Gastrocnemius medialis (tissue), 4 donors: ENCODE measurements around the gene TH. TPM values are rescaled to one million over a fixed set of nuclear protein-coding genes. Genes with fewer than 3 reads are reported as not detected.

ENCODE experiments used
- ATAC-seq, 2 donors: fragments of 150-250 bp; one replicate each; pipeline ENCODE4 v1.9.1; 2016
- DNase-seq, 2 donors: peaks; one replicate each; pipeline ENCODE4 v3.0.0-alpha.2; 2019
- H3K27ac ChIP-seq, 4 donors: fragments of 200-600 bp; sonication (generic); 1 replicate in 1 of 4; 2 replicates in 3 of 4; pipeline ENCODE4 v1.5.1; 2016 to 2018; ENCODE audit warnings: mild to moderate bottlenecking in 2 of 4, moderate library complexity in 1 of 4
- H3K27me3 ChIP-seq, 3 donors: fragments of 200-600 bp; sonication (generic) in 2 of 3; 1 replicate in 1 of 3; 2 replicates in 2 of 3; pipeline versions ENCODE4 v1.5.1 to v1.6.0; 2016 to 2019; ENCODE audit warnings: mild to moderate bottlenecking in 1 of 3, moderate library complexity in 1 of 3
- H3K36me3 ChIP-seq, 2 donors: fragments of 200-600 bp; sonication (generic) in 1 of 2; one replicate each; pipeline ENCODE4 v1.5.1; 2017 to 2018
- H3K4me1 ChIP-seq, 2 donors: fragments of 200-600 bp; sonication (generic) in 1 of 2; one replicate each; pipeline ENCODE4 v1.5.1; 2016 to 2017; ENCODE audit warnings: mild to moderate bottlenecking in 2 of 2
- H3K4me3 ChIP-seq, 4 donors: fragments of 200-600 bp; sonication (generic) in 3 of 4; 1 replicate in 1 of 4; 2 replicates in 3 of 4; pipeline ENCODE4 v1.5.1; 2016 to 2019; ENCODE audit warnings: mild to moderate bottlenecking in 2 of 4
- H3K9me3 ChIP-seq, 3 donors: fragments of 200-600 bp; sonication (generic) in 2 of 3; 1 replicate in 1 of 3; 2 replicates in 2 of 3; pipeline ENCODE4 v1.5.1; 2016 to 2019
- CTCF ChIP-seq, 5 experiments: fragments of 450-650 bp in 3 of 5; fragments of 200-600 bp in 2 of 5; sonication (generic) in 2 of 5; IDR thresholded peaks in 4 of 5; conservative IDR thresholded peaks in 1 of 5; 1 replicate in 4 of 5; 2 replicates in 1 of 5; pipeline ENCODE4 v1.5.1; 2016 to 2019; ENCODE audit warnings: antibody characterized with exemption in 5 of 5, mild to moderate bottlenecking in 3 of 5, moderate library complexity in 3 of 5
- POLR2A ChIP-seq, 2 donors: fragments of 450-650 bp; IDR thresholded peaks; one replicate each; pipeline ENCODE4 v1.6.1; 2017; ENCODE audit warnings: antibody characterized with exemption in 2 of 2, mild to moderate bottlenecking in 2 of 2, moderate library complexity in 2 of 2
- in situ Hi-C, 4 donors: fragments of 200-750 bp; cut with MboI; loops; one replicate each; pipeline versions ENCODE4 v1.15.0 to v1.8.0; 2017; ENCODE audit warnings: low sequenced_read_pairs in 4 of 4
- intact Hi-C: fragments of 100-400 bp; cut with DNase I; formaldehyde crosslinking; loops from one replicate; pipeline ENCODE4 v1.15.1; 2023; ENCODE audit warnings: low total_unique reads
- total RNA-seq, 4 donors: library from RNA; depleted of rRNA; stranded (reverse); fragments of >200 nt; gene quantifications; one replicate each; pipeline versions ENCODE4 v1.1.0 to v1.2.3, GENCODE V29; 2016

The TH gene
- total RNA-seq, 4 donors from 2014 or later = not detected

- no peaks in the 10 kb centered on the region for H3K9me3 ChIP-seq
- DNase-seq = no peak
- peaks cover 0 to 9% of the 10 kb centered on the region in 2 donors for H3K4me1 ChIP-seq
- in situ Hi-C loops (loop anchor here in 1 of 4 donors (25.0 kb wide), 1 partner anchor 98 kb away; no protein-coding TSS in a partner anchor), intact Hi-C loops (no loop called here)
- no peak overlapping the region for H3K4me3 ChIP-seq
- H3K36me3 ChIP-seq = no peaks in the 10 kb centered on the region
- H3K27me3 ChIP-seq = peaks cover 37 to 51% (median 44%) of the 10 kb centered on the region in 3 donors
- no peak for ATAC-seq
- no peak overlapping the region for H3K27ac ChIP-seq
- TF ChIP-seq CTCF (IDR thresholded peaks at IDR 0.05 in 4 of 5, conservative IDR thresholded peaks at IDR 0.05 in 1 of 5) = no peak
- no peak for TF ChIP-seq POLR2A (IDR thresholded peaks at IDR 0.05)
These were observed 35.9 kb downstream of the TH start for GRCh38 chr11:2135648-2136201.

DNA sequence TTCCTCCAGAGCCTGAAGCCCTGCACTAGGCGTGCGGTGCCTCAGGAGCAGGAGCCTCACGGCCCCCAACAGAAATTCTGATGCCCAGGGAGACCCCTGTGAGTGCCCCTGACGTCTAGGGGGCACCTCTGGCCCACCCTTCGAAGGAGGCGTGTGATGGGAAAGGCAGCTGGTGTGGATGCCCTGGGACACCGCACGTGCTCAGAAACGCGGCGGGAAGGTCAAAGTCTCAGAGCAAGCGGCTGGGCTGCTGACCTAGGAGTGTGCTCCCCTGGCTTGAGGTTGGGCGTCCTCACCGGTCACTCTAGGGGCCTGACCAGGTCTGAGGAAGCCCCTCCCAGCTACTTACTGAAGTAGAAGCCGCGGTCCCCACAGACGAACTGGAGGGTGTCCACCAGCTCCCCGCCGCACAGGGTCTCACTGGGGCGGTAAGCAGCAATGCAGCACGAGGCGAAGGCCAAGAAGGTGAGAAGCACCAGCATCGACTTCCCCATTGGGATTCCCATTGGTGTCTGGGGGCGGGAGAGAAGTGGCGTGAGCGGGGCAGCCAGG, 36.5 kb downstream of the TH start:
- H3K4me3 ChIP-seq = no peak overlapping the region
- no peak for DNase-seq

GRCh38 chr11:2134022-2135010, 37.3 kb downstream of the TH start:
- in situ Hi-C loops (loop anchor here in 1 of 4 donors (25.0 kb wide), 1 partner anchor 97 kb away; no protein-coding TSS in a partner anchor), intact Hi-C loops (no loop called here)
- Histone ChIP-seq H3K27ac (no peak overlapping the region), H3K36me3 (no peaks in the 10 kb centered on the region), H3K4me3 (no peak overlapping the region), H3K4me1 (peaks cover 0 to 9% of the 10 kb centered on the region in 2 donors), H3K9me3 (no peaks in the 10 kb centered on the region), H3K27me3 (peaks cover 25 to 45% (median 31%) of the 10 kb centered on the region in 3 donors)
- TF ChIP-seq CTCF (IDR thresholded peaks at IDR 0.05 in 4 of 5, conservative IDR thresholded peaks at IDR 0.05 in 1 of 5) (no peak), POLR2A (IDR thresholded peaks at IDR 0.05) (no peak)
- no peak for ATAC-seq
- DNase-seq = no peak

More for the DNA sequence above, 36.5 kb downstream of the TH start:
- TF ChIP-seq CTCF (IDR thresholded peaks at IDR 0.05 in 4 of 5, conservative IDR thresholded peaks at IDR 0.05 in 1 of 5) (no peak), POLR2A (IDR thresholded peaks at IDR 0.05) (no peak)
- ATAC-seq = no peak
- H3K27me3 ChIP-seq = peaks cover 31 to 46% (median 38%) of the 10 kb centered on the region in 3 donors
- in situ Hi-C loops = loop anchor here in 1 of 4 donors (25.0 kb wide), 1 partner anchor 98 kb away; no protein-coding TSS in a partner anchor
- intact Hi-C loops = no loop called here
- H3K36me3 ChIP-seq = no peaks in the 10 kb centered on the region
- H3K4me1 ChIP-seq = peaks cover 0 to 9% of the 10 kb centered on the region in 2 donors
- H3K27ac ChIP-seq = no peak overlapping the region
- H3K9me3 ChIP-seq = no peaks in the 10 kb centered on the region

GRCh38 chr11:2133241-2134021, 38.2 kb downstream of the TH start:
- ATAC-seq (no peak), DNase-seq (no peak)
- no peak overlapping the region for H3K27ac ChIP-seq
- H3K4me3 ChIP-seq = no peak overlapping the region
- no peak for TF ChIP-seq CTCF (IDR thresholded peaks at IDR 0.05 in 4 of 5, conservative IDR thresholded peaks at IDR 0.05 in 1 of 5)
- no peak for TF ChIP-seq POLR2A (IDR thresholded peaks at IDR 0.05)
- peaks cover 0 to 9% of the 10 kb centered on the region in 2 donors for H3K4me1 ChIP-seq
- in situ Hi-C loops (loop anchor here in 1 of 4 donors (25.0 kb wide), 1 partner anchor 96 kb away; no protein-coding TSS in a partner anchor), intact Hi-C loops (no loop called here)
- no peaks in the 10 kb centered on the region for H3K36me3 ChIP-seq
- H3K27me3 ChIP-seq = peaks cover 25 to 38% (median 28%) of the 10 kb centered on the region in 3 donors
- H3K9me3 ChIP-seq = no peaks in the 10 kb centered on the region
